GM10266 (cell line): ENCODE data around the gene APLNR.

ENCODE experiments used
- DNase-seq: peaks from one replicate; pipeline ENCODE4 v3.0.0; 2012; ENCODE audit errors: extremely low spot score
- TF ChIP-seq, protein P1 (sequence below): IDR thresholded peaks from 2 replicates; pipeline ENCODE4 v1.5.1; 2012; ENCODE audit warnings: mild to moderate bottlenecking, low read depth; ENCODE audit not compliant: control insufficient read depth, insufficient read depth; ENCODE audit errors: missing control alignments

APLNR gene

DNA sequence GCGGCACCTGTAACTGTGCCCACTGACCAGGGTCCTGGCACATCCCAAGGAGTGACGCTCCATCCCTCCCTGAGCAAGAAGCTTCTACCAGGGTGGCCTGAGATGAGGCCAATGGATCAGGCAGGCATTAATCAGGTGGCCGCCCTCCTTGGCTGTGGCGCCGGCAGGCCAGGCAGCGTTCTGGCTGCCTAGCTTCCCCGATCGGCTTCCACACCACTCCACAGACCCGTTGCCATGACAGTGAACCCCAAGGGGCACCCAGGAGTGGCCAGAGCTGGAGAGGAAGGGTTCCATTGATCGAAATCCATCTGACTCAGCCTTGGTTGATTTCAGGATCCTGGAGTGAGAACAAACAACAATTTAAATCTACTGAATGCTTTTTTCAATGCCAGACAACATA lies 34.8 kb downstream of the APLNR start:
- TF ChIP-seq, protein P1, sequence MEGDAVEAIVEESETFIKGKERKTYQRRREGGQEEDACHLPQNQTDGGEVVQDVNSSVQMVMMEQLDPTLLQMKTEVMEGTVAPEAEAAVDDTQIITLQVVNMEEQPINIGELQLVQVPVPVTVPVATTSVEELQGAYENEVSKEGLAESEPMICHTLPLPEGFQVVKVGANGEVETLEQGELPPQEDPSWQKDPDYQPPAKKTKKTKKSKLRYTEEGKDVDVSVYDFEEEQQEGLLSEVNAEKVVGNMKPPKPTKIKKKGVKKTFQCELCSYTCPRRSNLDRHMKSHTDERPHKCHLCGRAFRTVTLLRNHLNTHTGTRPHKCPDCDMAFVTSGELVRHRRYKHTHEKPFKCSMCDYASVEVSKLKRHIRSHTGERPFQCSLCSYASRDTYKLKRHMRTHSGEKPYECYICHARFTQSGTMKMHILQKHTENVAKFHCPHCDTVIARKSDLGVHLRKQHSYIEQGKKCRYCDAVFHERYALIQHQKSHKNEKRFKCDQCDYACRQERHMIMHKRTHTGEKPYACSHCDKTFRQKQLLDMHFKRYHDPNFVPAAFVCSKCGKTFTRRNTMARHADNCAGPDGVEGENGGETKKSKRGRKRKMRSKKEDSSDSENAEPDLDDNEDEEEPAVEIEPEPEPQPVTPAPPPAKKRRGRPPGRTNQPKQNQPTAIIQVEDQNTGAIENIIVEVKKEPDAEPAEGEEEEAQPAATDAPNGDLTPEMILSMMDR, result no peak
- no peak for DNase-seq

DNA sequence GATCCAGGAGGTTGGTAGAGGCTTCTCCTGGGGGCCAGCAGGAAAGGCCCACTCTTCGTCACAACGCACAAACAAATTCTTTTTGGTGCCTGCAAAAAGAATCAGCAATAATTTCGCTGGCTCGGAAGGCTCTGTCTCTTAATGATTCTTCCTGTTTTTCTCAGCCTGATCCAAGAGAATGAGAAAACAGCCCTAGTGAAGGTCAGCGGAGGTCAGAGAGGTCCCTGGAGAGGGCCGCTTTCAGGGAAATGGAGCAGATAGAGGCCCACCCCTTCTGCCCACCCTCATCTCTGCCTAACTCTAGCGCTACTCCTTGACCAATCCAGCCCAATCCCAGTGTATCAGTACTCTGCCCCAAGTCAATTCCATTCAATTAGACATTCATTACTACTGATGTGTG lies 36.1 kb downstream of the APLNR start:
- no peak for DNase-seq
- TF ChIP-seq, protein P1, result no peak

DNA sequence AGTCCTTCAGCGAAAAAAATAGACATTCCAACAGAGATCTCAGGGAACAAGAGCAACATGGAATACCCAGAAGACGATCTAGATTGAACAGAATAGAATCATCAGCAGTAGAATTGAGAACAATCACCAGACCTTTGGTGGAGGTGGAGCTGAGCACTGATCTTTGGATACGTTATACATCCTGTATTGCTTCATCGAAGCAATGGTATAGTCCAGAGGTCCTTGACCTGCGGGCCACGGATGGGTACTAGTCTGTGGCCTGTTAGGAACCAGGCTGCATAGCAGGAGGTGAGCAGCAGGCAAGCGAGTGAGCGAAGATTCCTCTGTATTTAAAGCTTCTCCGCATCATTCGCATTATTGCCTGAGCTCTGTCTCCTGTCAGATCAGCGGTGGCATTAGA lies 37.7 kb downstream of the APLNR start:
- TF ChIP-seq, protein P1, result no peak
- no peak for DNase-seq

DNA sequence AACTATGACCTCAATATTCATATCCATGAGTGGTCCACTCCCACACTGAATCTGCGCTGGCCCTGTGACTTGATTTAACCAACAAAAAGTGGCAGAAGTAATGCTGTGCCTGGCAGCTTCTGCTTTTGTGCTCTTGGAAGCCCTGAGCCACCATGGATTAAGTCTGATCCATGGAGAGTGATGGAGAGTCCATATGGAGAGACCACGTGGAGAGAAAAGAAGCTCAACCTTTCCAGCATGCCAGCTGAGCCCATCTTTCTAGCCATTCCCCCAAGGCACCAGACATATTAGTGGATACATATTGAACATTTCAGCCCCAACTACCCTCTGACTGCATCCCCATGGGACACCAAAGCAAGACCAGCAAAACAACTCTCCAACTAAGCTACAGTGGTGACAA lies 39.3 kb downstream of the APLNR start:
- TF ChIP-seq, protein P1, result no peak
- no peak for DNase-seq

DNA sequence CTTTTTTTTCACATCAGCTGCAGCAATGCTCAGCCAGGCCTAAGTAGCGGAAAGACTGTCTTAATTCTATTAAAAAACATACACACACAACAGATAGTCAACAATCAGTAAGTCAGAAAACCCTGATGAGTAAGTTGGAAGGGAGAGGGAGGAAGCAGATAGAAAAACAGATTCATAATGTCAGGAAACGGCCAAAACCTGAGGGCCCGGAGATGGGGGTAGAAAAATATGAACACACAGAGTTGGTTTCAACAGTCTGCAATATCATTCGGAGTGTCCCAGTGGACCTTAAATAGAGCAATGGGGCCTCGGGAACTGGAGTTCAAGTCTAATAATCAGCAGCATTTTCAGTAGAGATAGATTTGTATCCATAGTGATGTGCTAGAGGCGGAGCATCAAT lies 40.5 kb downstream of the APLNR start:
- TF ChIP-seq, protein P1, result no peak
- DNase-seq, result no peak

DNA sequence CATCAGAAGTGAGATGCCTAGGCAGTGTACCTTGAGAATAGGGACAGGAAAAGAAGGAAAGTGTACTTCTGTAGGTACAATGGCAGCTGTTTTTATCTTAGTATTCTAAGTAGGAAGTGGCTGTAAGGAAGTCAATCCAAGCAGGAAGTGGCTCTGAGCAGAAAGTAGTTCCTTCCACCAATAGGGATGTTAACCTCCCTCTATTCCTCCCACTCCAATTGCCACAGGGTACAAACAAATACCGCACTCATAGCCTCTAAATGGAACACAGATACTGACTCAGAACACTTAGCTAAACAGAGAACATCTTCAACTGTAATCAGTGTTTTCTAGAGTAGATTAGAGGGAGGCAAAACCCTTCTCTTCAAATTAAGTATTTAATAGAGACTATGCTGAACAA lies 44.7 kb downstream of the APLNR start:
- DNase-seq, result no peak

DNA sequence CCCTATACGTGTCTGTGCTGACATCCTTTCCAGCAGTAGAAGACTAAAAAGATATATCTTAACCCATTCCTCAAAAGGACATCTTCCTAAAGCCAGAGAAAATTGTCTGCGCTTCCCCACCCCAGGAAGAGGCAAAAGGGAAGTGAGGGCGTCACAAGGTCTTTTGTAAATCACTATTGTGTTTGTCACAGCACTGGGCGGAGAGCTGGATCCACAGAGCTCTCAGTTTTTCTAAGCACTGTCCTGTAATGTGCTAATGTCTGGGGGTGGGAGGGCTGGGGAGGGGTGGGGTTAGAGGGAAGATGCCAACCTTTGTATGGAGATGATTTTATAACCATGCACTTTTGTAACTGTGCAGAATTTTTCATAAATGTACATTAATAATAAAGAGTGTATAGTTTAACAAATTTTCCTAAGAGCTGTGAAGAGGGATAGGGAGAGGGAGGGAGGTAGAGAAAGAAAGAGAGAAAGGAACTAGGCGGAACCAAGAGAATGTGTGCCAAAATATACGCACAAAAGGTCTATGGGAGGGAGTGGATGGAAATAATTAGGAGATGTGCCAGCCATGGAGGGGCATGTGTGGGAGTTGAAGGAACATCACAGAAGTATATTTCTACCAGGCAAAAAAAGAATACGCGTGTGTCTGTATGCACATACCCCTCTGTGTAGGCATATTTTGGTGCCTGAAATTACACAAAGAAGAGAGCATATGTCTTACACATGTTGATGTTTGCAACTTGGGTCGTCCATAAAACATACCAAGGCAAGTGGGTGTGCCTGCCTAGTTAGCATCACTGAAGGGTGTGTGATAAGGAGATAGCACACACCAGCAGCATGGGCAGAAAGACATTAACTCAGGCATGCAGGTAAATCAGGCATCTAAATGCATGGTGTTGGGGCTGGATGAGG lies 45.5 kb downstream of the APLNR start:
- TF ChIP-seq, protein P1, result no peak
- no peak for DNase-seq

More for the DNA sequence above, 44.7 kb downstream of the APLNR start:
- TF ChIP-seq, protein P1, result no peak
